ENCODE measurements around the gene PAX1.

The PAX1 gene

DNA sequence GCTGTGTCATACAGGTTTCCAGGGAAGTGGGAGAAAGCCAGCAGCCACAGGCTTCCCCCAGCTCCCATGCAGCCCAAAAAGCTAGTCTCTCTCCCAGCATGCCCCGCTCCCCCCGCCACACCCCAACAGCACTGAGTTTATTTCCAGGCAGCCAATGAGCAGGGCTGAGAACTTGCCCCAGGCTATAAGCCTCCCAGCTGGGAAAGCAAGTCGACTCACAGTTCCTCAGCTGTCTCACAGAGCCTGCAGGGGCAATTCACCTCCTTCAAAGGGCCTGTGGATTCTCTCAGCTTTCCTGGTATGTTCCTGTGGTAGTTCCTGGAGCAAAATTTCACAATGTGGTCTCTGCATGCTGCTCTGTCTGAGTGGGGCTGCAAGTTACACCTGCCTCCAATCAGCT lies 34.2 kb downstream of the PAX1 start:
- DNase-seq (ENCODE audit: low spot score) = no peak

DNA sequence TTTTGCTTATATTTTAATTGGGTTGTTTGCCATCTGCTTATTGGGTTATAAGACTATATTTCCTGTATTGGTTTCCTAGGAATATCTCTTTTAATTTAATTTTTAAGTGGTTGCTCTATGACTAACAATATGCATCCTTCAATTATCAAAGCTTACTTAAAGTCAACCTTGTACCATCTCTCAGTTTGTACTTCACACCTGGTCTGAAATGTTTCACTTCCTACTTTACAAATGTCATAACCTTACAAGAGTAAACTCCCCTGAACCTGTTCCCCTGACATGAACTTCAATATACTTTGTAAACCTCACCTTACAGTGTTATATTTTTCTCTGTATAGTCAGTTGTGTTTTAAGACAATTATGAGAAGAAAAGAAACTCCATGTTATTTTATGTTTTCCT lies 35.8 kb downstream of the PAX1 start:
- DNase-seq (ENCODE audit: low spot score) = no peak

DNA sequence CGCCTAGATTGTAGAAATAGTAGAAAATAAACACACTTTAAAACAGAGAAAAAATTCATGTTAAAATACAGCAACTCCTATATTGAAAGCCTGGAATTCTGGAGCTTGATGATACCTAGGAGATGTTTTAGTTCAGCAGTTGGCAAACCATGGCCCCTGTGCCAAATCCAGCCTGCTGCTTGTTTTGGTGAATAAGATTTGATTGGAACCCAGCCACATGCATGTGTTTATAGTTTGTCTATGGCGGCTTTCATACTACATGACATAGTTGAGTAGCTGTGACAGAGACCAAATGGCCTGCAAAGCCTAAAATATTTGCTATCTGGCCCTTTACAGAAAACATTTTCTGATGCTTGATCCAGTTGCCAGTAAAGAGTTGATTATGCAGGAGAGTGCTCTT lies 57.2 kb downstream of the PAX1 start:
- no peak for DNase-seq (ENCODE audit: low spot score)

DNA sequence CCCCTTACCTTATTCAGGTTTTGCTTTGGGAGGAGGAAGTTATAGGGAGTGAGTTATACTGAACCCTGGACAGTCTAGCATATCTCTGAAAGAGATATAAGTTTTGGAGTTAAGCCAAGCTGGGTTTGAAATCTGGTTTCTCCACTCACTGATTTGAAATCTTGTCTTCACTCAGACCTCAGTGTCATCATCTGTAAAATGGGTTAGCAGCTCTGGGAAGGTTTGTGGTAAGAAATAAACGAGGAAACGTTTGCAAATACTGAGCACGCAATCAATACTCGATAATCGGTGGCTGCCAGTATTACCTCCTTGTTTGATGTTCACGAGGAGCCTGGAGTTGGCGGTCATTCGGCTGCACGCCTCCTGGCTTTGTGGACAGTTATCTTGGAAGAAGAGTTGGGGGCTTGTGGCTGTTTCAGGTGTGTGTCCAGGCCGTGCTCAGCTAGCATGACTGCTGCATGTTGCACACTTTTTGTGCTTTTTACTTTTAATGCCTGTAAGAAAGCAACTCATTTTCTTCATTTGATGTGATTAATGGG lies 61.8 kb downstream of the PAX1 start:
- DNase-seq (ENCODE audit: low spot score) = no peak

DNA sequence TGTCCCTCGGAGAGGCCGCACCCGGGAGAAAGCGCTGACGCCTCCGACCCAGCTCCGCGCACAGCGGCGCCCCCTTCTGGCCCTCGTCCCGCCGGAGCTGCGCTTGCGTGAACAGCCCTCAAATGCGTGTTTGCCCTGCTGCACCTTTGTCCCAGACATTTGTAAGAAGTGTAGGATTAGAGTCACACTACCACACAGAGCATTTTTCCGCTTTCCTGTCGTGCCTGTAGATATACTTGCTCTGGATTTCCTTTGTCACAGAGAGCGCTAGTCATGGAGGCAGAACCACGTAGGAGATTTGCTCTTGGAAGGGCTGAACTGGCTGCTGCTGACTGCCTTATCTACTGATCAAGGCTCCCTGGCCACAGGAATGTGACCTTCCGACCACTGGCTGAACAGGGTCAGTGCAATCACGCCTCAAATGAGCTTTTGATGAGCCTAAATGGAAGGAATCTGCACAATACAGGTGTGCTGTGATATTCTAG lies 62.3 kb downstream of the PAX1 start:
- DNase-seq (ENCODE audit: low spot score) = no peak

All from NAMALWA (cell line).